Spleen (tissue), 11 donors: ENCODE data around the gene CPTP. TPM values are rescaled to one million over a fixed set of nuclear protein-coding genes. Genes with fewer than 3 reads are reported as not detected.

Experiments used
- DNase-seq: peaks from one replicate; pipeline ENCODE4 v3.0.0-alpha.2; 2020
- H3K27ac ChIP-seq, 8 donors: fragments of 200-600 bp; sonication (generic) in 7 of 8; 1 replicate in 4 of 8; 2 replicates in 4 of 8; pipeline versions ENCODE4 v1.5.0 to v1.8.0; 2016 to 2021; ENCODE audit warnings: inconsistent platforms in 4 of 8, mild to moderate bottlenecking in 4 of 8, moderate library complexity in 1 of 8
- H3K27me3 ChIP-seq, 7 donors: fragments of 200-600 bp; sonication (generic) in 6 of 7; replicated peaks in 1 of 7; 1 replicate in 4 of 7; 2 replicates in 3 of 7; pipeline versions ENCODE4 v1.5.0 to v1.8.0; 2016 to 2021; ENCODE audit warnings: inconsistent platforms in 3 of 7, mild to moderate bottlenecking in 1 of 7
- H3K36me3 ChIP-seq, 6 donors: fragments of 200-600 bp; sonication (generic) in 5 of 6; 1 replicate in 4 of 6; 2 replicates in 2 of 6; pipeline versions ENCODE4 v1.5.0 to v1.8.0; 2016 to 2021; ENCODE audit warnings: inconsistent platforms in 2 of 6
- H3K4me1 ChIP-seq, 6 donors: fragments of 200-600 bp; sonication (generic) in 5 of 6; 1 replicate in 3 of 6; 2 replicates in 3 of 6; pipeline versions ENCODE4 v1.5.0 to v1.8.0; 2016 to 2021; ENCODE audit warnings: inconsistent platforms in 3 of 6
- H3K4me3 ChIP-seq, 8 donors: fragments of 200-600 bp; sonication (generic) in 7 of 8; 1 replicate in 4 of 8; 2 replicates in 4 of 8; pipeline versions ENCODE4 v1.5.0 to v1.8.0; 2016 to 2021; ENCODE audit warnings: inconsistent platforms in 4 of 8, mild to moderate bottlenecking in 4 of 8, moderate library complexity in 2 of 8
- H3K9me3 ChIP-seq, 8 donors: fragments of 200-600 bp; sonication (generic) in 7 of 8; 1 replicate in 4 of 8; 2 replicates in 4 of 8; pipeline versions ENCODE4 v1.5.0 to v1.8.0; 2016 to 2021; ENCODE audit warnings: inconsistent platforms in 4 of 8
- CTCF ChIP-seq, 11 experiments: fragments of 200-600 bp in 7 of 11; fragments of 450-650 bp in 4 of 11; sonication (generic) in 4 of 11; IDR thresholded peaks in 8 of 11; conservative IDR thresholded peaks in 3 of 11; 1 replicate in 7 of 11; 2 replicates in 4 of 11; pipeline versions ENCODE4 v1.4.0 to v1.8.0; 2016 to 2021; ENCODE audit warnings: antibody characterized with exemption in 11 of 11, inconsistent platforms in 4 of 11, mild to moderate bottlenecking in 1 of 11
- POLR2A ChIP-seq, 3 donors: fragments of 450-650 bp; IDR thresholded peaks; one replicate each; pipeline ENCODE4 v1.5.1; 2017; ENCODE audit warnings: antibody characterized with exemption in 3 of 3, mild to moderate bottlenecking in 1 of 3
- POLR2AphosphoS5 ChIP-seq, 3 donors: sonication (generic); formaldehyde crosslinking; IDR thresholded peaks; one replicate each; pipeline ENCODE4 v1.5.1; 2017; ENCODE audit warnings: antibody characterized with exemption in 3 of 3
- WGBS, 5 donors: extraction: QIAGEN DNeasy Blood & Tissue Kit in 3 of 5; methylation state at CpG; one replicate each; pipeline versions ENCODE4 v1.1.5 to v1.1.7; 2013 to 2018; 5-methylcytosine and 5-hydroxymethylcytosine counted together
- intact Hi-C: fragments of 100-400 bp; cut with DNase I; formaldehyde crosslinking; loops from one replicate; pipeline ENCODE4 v1.15.0; 2023; ENCODE audit warnings: low total_unique reads
- polyA plus RNA-seq, 3 donors: library from polyadenylated mRNA; stranded (reverse); fragments of 200-250 nt; gene quantifications; one replicate each; pipeline ENCODE4 v1.2.1, GENCODE V29; 2013
- total RNA-seq, 7 donors: library from RNA; depleted of rRNA in 3 of 7; stranded (reverse); fragments of >200 nt in 3 of 7; fragmentation: NEBNext Ultra II Directional in 4 of 7; extraction: Animal tissue kit (Norgen Biotek cat#: 25700) in 4 of 7; gene quantifications; one replicate each; pipeline versions ENCODE4 v1.1.0 to v1.2.1, GENCODE V29; 2016 to 2021
- donor health status: healthy with polysubstance abuse.
- donor health status: DM: no; HTN: no; CAD: no; lungs with moderate emphysema.
- donor health status: DM: no; HTN: no; CAD: no.
- donor health status: Bipolar disorder and iron deficiency.
- donor health status: healthy.
- donor health status: DM: no; HTN: no; CAD: no.
- donor health status: DM: yes; HTN: yes; CAD: no.

Gene CPTP
- total and polyA plus RNA-seq, 10 donors = 7.5 to 42.1 (median 25.9) TPM

GRCh38 chr1:1299686-1300351 is 24.8 kb upstream of the CPTP start:
- 82 to 91% (median 88%) methylated on average over 21 to 22 of the region's 22 CpGs for WGBS, 5 donors
- H3K4me1 ChIP-seq = peaks cover 5 to 28% (median 11%) of the 10 kb centered on the region in 6 donors
- no peak overlapping the region for H3K27ac ChIP-seq
- DNase-seq = no peak
- H3K27me3 ChIP-seq = no peaks in the 10 kb centered on the region
- H3K36me3 ChIP-seq = peaks cover 0 to 40% (median 7%) of the 10 kb centered on the region in 6 donors
- TF ChIP-seq POLR2A (IDR thresholded peaks at IDR 0.05) (no peak), CTCF (IDR thresholded peaks at IDR 0.05 in 8 of 11, conservative IDR thresholded peaks at IDR 0.05 in 3 of 11) (peak in 5 of 11 experiments; percentile 11 to 46 (median 36))
- no peak overlapping the region for H3K4me3 ChIP-seq
- H3K9me3 ChIP-seq = no peaks in the 10 kb centered on the region
- intact Hi-C loops = no loop called here

- H3K36me3 ChIP-seq = peaks cover 0 to 35% (median 4%) of the 10 kb centered on the region in 6 donors
- H3K4me1 ChIP-seq = peaks cover 11 to 33% (median 17%) of the 10 kb centered on the region in 6 donors
- no peak overlapping the region for H3K4me3 ChIP-seq
- peak in 1 of 3 donors; percentile 7 for TF ChIP-seq POLR2AphosphoS5 (IDR thresholded peaks at IDR 0.05)
- no peak for TF ChIP-seq CTCF (IDR thresholded peaks at IDR 0.05 in 8 of 11, conservative IDR thresholded peaks at IDR 0.05 in 3 of 11)
- intact Hi-C loops = no loop called here
- WGBS, 5 donors = 83 to 90% (median 87%) methylated on average over 11 to 12 of the region's 12 CpGs
- DNase-seq = no peak
- H3K9me3 ChIP-seq = no peaks in the 10 kb centered on the region
- H3K27ac ChIP-seq = no peak overlapping the region
- no peaks in the 10 kb centered on the region for H3K27me3 ChIP-seq
Measured at GRCh38 chr1:1300352-1300739, 24.3 kb upstream of the CPTP start.

- Histone ChIP-seq H3K27ac (no peak overlapping the region), H3K27me3 (no peaks in the 10 kb centered on the region), H3K4me1 (peaks cover 27 to 50% (median 33%) of the 10 kb centered on the region in 6 donors), H3K36me3 (peaks cover 0 to 18% (median 4%) of the 10 kb centered on the region in 6 donors), H3K9me3 (no peaks in the 10 kb centered on the region), H3K4me3 (no peak overlapping the region)
- no peak for DNase-seq
- intact Hi-C loops = no loop called here
- WGBS, 5 donors = 85 to 95% (median 91%) methylated on average over 6 to 9 of the region's 9 CpGs
- TF ChIP-seq POLR2A (IDR thresholded peaks at IDR 0.05) (no peak), CTCF (IDR thresholded peaks at IDR 0.05 in 8 of 11, conservative IDR thresholded peaks at IDR 0.05 in 3 of 11) (peak in 5 of 11 experiments; percentile 23 to 59 (median 37))
Measured at GRCh38 chr1:1302006-1302430, 22.6 kb upstream of the CPTP start.

- H3K9me3 ChIP-seq = no peaks in the 10 kb centered on the region
- WGBS, 5 donors = 77 to 88% (median 79%) methylated on average over 16 to 31 of the region's 31 CpGs
- peaks cover 31 to 55% (median 37%) of the 10 kb centered on the region in 6 donors for H3K4me1 ChIP-seq
- no peak for DNase-seq
- no peak overlapping the region for H3K4me3 ChIP-seq
- intact Hi-C loops = no loop called here
- TF ChIP-seq POLR2AphosphoS5 (IDR thresholded peaks at IDR 0.05) = peak in 2 of 3 donors; percentile 8 to 28
- no peak for TF ChIP-seq POLR2A (IDR thresholded peaks at IDR 0.05)
- peaks cover 0 to 12% (median 0%) of the 10 kb centered on the region in 6 donors for H3K36me3 ChIP-seq
- no peaks in the 10 kb centered on the region for H3K27me3 ChIP-seq
- H3K27ac ChIP-seq = no peak overlapping the region
Measured at GRCh38 chr1:1302951-1303509, 21.6 kb upstream of the CPTP start.
